Measurements from ENCODE around the gene MOB3B.

GRCh38 chr9:27438522-27438921, 91.1 kb downstream of the MOB3B start:
- TF ChIP-seq CTCF (IDR thresholded peaks at IDR 0.05) = no peak
- no peak for TF ChIP-seq POLR2AphosphoS5 (IDR thresholded peaks at IDR 0.05; ENCODE audit: insufficient read depth in 1 of 2, low read depth in 1 of 2)

All from vagina (tissue), 2 donors.